Stimulated activated CD8-positive, alpha-beta memory T cell treated with anti-CD3 and anti-CD28 coated beads, Interleukin-4, amount 100 ng/mL, for 4 hours (primary cell): ENCODE measurements around the gene DNAH11.
"Not testable (repeated sequence)": the region's sequence is repeated elsewhere in the genome, so short reads cannot be mapped to it uniquely, and the experiment has no call there.

Source experiments
- DNase-seq, 2 donors: peaks; one replicate each; pipeline ENCODE4 v3.0.0-alpha.2; 2020; ENCODE audit warnings: low read depth in 2 of 2, low spot score in 1 of 2

Gene DNAH11, protein sequence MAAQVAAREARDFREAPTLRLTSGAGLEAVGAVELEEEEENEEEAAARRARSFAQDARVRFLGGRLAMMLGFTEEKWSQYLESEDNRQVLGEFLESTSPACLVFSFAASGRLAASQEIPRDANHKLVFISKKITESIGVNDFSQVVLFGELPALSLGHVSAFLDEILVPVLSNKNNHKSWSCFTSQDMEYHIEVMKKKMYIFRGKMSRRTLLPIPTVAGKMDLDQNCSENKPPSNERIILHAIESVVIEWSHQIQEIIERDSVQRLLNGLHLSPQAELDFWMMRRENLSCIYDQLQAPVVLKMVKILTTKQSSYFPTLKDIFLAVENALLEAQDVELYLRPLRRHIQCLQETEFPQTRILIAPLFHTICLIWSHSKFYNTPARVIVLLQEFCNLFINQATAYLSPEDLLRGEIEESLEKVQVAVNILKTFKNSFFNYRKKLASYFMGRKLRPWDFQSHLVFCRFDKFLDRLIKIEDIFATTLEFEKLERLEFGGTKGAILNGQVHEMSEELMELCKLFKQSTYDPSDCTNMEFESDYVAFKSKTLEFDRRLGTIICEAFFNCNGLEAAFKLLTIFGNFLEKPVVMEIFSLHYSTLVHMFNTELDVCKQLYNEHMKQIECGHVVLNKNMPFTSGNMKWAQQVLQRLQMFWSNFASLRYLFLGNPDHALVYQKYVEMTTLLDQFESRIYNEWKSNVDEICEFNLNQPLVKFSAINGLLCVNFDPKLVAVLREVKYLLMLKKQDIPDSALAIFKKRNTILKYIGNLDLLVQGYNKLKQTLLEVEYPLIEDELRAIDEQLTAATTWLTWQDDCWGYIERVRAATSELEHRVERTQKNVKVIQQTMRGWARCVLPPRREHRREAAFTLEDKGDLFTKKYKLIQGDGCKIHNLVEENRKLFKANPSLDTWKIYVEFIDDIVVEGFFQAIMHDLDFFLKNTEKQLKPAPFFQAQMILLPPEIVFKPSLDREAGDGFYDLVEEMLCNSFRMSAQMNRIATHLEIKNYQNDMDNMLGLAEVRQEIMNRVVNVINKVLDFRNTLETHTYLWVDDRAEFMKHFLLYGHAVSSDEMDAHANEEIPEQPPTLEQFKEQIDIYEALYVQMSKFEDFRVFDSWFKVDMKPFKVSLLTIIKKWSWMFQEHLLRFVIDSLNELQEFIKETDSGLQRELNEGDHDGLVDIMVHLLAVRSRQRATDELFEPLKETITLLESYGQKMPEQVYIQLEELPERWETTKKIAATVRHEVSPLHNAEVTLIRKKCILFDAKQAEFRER (N-terminal part only)

DNA sequence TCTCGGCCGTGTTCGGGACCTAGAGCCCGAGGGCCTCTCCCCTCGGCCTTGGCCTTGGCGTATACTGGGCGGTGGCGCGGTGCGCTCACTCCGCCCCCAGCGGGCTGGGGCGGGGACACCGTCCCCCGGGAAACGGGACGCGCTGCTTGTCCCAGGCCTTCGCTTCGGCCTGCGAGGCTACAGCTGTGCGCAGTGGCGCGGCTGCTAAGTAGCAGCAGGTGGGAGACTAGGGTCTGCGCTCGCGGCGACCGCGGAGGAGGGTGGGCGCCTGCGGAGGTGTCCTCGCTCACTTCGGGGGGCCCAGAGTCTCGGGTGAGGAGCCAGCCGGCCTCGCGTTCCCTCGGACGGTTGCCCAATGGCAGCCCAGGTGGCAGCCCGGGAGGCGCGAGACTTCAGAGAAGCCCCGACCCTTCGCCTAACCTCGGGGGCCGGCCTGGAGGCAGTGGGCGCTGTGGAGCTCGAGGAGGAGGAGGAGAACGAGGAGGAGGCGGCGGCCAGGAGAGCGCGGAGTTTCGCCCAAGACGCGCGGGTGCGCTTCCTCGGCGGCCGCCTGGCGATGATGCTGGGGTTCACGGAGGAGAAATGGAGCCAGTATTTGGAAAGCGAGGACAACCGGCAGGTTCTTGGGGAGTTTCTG is at the start of gene DNAH11:
DNAH11 (plus strand) TSS at position 149 of the 637 bp plus-strand sequence; CDS start at position 356, 207 bp downstream.
- no peak for DNase-seq

DNA sequence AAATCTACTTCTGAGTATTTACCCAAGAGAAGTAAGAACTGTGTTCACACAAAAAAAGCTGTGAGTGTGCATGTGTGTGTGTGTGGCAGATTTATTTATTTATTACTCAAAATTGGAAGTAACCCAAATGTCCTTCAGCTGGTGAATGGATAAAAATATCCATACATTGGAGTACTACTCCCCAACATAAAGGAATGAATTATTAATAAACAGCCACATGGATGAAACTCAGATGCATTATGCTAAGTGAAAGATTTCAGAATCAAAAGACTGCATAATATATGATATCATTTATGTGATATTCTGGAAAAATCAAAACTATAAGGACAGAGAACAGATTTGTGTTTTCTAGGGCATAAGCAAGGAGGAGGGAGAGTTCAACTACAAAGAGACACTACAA is 47.1 kb upstream of the DNAH11 start:
- no peak for DNase-seq

DNA sequence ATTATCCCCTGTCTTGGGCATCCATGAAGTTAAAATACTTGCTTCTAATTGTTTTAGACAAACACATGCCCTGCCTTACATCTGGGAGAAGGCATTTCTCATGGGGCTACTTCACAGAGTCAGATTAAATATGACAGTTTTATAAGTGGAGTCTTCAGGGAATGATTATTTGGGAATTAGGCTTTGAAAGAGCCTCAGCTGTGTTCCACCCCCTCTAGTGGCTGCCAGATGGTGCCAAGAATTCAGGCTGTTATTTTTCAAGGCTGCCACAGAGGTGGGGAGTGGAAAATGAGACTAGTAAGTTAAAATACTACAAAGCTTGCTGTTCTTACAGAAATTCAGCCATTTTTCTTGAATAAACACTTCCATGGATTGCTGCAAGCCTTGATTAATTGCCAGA is 45.8 kb upstream of the DNAH11 start:
- DNase-seq, result no peak

DNA sequence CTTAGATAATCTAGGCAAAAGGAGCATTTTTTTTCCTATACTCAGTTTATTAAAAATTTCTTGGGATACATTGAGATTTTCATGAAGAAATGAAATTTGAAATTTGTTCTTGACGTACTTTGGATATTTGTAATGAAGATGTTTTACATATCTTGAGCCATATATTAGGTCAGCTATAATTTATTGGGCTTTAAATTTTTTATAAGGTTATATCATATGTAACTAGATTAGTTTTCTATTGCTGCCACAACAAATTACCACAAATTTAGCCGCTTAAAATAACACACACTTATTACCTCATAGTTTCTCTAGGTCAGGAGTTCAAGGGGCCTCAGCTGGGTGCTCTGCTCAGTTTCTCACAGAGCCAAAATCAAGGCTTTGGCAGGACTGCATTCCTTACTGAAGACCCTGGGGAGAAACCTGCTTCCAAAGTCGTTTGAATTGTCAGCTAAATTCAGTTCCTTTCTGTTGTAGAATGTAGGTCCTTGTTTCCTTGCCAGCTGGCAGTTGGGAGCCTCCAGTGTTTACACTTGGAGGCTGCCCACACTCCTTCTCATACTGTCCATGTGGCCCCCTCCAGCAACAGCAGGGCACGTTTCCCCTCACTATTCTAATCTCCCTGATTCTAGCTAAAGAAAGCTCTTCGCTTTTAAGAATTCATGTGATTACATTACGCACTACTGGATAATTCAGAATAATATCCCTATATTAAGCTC is 42.6 kb upstream of the DNAH11 start:
- DNase-seq, result no peak

DNA sequence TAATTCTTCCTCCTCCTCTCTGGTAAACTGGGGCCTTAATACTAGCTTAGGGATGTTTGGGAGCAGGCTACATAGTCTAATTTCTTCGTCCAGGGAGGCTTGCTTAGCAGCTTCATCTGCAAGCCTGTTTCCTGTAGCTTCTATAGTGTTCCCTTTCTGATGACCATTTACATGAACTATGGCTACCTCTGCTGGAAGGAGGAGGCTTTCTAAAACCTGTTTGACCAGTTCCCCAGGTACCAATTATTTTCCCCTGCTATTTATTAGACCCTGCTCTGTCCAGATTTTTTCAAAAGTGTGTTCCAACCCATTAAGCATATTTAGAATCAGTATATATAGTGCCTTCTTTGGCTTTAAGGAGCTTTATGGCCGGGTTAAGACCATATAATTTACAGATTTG is 38.8 kb upstream of the DNAH11 start:
- no peak for DNase-seq

DNA sequence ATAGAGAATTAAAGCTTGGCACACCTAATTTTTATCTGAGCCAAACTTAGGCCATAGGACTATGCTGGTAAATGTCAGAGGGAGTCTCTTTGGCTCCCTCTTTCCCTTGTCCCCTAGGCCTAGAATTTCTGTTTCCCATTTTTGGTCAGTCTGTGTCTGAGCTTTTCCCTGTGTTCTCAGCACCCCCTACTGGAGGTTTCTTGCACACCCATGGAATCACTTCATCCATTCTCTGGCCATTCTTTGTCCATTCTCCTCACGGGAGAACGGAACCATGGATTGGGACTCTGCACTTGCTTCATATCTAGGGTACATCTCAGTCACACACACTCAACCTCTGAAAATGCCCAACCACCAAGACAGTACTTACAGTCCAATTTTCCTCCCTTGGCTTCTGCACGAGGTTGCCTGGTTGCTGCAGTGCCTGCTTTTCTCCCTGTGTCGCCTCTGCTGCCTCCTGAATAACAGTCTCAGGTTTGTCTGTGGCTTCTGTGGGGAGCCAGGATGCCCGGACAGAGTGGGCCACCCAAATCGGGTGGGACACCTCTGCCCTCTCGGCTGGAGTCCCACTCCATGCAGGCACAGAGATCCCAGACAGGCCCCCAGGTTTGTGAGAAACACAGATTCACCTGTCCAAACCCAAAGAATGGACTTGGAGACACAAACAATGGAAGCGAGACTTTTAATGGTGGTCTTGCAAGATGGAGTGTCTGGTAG is 35.1 kb upstream of the DNAH11 start:
- DNase-seq, result peak in 1 of 2 donors; percentile 3

DNA sequence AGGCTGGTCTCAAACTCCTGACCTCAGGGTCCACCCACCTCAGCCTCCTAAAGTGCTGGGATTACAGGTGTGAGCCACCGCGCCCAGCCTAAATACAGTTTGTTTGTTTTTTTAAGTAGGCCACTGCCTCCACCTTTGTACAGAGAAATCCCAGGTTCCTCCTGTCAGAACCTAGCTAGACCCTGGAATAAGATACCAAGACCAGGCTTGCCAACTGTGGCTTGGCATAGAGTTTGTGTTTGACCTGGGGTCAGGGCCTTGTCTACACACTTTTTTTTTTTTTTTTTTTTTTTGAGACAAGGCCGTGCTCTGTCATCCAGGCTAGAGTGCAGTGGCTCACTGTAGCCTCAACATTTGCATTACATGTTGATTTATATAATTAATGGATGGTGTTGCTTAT is 34.3 kb upstream of the DNAH11 start:
- no peak for DNase-seq

DNA sequence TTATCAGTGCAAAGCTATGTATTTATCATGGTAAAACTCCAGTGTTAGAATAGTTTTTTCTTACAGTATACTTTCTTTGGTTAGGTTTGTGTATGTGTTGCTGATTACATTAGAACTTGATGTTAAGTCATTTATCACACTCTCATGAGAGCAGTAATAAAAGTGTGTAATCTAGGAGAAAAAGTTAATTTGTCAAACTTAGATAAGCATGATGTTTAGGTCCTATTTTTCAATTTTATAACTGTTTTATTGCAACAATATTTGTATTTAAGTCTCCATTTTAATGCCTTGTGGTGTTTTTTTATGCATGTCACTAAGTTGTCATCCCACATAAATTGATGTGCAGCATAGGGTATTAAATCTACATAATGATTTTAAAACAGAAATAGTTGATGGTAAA is 28.8 kb upstream of the DNAH11 start:
- DNase-seq, result no peak

DNA sequence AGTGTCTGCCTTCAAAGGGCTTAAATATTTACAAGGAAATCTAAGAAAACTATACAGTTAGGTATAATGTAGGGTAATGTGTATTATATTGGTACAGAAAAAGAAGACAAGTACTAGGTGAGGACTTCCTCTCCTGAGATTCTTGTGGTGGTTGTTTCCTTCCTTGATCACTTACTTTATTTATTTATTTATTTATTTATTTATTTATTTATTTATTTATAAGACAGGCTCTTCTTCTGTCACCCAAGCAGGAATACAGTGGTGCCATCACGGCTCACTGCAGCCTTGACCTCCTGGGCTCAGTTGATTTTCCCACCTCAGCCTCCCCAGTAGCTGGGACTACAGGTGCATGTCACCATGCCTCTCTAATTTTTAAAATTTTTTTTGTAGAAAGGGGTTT is 18.2 kb upstream of the DNAH11 start:
- DNase-seq, result no peak

DNA sequence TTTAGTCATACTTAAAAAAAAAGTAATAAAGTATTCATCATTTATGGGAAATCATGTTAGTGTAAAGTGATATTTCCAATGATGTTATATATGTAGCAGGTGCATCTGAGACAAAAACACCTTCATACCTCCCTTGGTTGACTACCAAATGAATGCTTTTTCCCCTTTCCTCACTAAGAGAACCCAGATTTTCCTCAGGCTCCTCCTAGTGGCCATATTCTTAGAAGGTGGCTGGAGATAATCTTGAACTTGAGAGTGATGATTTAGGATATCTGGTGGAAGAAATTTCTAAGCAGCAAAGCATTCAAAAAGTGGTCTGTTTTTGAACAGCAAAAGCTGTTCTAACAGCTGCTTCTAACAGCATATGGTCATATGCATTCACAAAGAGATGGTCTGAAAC is 16.8 kb upstream of the DNAH11 start:
- DNase-seq, result no peak

DNA sequence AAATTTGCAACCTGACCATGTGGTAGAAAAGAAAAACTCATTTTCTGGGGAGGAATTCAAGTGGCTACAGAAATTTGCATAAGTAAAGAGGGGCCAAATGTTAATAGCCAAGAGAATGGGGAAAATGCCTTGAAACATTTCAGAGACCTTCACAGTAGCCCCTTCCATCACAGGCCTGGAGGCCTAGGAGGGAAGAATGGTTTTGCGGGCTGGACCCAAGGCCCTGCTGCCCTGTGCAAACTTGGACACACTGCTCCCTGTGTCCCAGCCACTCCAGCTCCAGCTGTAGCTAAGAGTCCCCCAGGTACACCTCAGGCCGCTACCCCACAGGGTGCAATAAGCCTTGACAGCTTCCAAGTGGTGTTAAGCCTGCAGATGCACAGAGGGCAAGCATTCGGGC is 16.4 kb upstream of the DNAH11 start:
- no peak for DNase-seq

DNA sequence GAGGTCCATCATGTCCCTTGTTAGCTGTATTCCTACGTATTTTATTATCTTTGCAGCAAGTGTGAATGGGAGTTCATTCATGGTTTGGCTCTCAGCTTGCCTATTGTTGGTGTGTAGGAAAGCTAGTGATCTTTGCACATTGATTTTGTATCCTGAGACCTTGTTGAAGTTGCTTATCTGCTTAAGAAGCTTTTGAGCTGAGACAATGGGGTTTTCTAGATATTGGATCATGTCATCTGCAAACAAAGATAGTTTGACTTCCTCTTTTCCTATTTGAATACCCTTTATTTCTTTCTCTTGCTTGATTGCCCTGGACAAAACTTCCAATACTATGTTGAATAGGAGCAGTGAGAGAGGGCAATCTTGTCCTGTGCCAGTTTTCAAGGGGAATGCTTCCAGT is 10.4 kb upstream of the DNAH11 start:
- not testable (repeated sequence) for DNase-seq

DNA sequence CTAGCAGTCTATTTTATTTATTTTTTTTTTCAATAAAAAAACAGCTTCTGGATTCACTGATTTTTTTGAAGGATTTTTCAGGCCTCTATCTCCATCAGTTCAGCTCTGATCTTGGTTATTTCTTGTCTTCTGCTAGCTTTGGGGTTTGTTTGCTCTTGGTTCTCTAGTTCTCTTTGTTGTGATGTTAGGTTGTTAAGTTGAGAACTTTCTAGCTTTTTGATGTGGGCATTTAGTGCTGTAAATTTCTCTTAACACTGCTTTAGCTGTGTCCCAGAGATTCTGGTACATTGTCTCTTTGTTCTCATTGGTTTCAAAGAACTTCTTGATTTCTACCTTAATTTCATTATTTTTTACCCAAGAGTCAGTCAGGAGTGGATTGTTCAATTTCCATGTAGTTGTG is 9.2 kb upstream of the DNAH11 start:
- DNase-seq, result not testable (repeated sequence)

DNA sequence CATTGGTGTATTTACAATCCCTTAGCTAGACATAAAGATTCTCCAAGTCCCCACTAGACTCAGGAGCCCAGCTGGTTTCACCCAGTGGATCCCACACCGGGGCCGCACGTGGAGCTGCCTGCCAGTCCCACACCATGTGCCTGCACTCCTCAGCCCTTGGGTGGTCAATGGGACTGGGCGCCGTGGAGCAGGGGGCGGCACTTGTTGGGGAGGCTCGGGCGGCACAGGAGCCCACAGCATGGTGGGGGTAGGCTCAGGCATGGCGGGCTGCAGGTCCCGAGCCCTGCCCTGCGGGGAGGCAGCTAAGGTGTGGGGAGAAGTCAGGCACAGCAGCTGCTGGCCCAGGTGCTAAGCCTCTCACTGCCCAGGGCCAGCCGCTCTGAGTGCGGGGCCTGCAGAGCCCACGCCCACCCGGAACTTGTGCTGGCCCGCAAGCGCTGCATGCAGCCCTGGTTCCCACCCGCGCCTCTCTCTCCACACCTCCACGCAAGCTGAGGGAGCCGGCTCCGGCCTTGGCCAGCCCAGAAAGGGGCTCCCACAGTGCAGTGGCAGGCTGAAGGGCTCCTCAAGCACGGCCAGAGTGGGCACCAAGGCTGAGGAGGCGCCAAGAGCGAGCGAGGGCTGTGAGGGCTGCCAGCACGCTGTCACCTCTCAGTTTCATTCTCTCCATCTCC is 6.3 kb upstream of the DNAH11 start:
- DNase-seq, result not testable (repeated sequence)

DNA sequence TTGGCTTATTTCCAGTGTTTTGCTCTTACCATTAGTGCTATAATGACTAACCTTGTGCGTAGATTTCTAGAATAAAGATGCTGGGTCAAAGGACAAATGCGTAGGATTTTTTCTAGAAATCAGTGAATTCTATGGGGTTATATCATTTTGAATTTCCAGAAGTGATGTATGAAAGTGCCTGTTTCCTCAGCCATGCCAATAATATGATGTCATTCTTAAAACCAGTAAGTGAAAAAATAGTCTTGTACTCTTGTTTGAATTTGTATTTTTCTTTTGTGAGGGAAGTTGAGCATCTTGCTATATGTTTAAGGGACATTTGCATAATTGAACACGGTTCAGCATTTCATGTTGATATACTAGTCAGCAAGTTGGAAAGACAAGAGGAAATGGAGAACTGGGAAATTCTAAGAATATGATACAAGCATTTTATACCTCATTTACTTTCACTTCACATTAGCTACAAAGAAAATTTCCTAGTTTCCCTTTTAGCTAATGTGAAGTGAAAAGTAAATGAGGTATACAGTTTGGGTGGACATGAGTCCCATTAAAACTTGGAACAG is 3.8 kb upstream of the DNAH11 start:
- no peak for DNase-seq

DNA sequence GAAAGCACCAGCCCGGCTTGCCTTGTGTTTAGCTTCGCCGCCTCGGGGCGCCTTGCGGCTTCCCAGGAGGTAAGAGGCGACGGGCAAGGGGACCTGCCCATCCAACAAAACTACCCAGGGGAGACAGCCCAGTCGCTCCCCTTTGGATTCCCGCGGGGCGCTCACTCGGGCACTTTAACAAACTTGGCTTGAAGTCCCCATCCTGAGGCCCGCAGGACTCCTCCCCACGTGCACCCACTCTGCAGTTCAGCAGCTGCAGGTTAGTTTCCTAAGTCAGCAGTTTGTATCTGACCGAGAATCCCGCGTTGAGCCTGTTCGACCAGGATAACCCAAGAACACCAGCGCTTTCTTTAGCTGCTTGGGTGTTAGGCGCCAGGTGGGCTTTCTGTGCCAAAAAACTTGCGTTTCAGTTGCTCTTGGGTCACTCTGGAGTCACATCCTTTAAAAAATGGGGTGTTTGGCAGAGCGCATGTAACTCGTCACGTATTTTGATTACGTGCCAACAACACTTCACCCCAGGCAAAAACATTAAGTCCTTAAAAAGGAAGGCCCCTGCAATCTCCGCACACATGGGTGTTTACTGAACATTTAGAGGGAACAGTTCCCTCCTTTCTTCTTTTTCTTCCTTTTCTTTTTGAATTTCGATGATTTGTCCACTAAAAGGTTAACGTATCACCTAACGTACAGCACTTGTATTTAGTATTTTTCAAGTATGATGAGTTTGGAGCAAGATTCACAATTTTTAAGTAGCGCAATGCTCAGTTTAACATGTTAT is 876 bp downstream of the DNAH11 start:
- no peak for DNase-seq

DNA sequence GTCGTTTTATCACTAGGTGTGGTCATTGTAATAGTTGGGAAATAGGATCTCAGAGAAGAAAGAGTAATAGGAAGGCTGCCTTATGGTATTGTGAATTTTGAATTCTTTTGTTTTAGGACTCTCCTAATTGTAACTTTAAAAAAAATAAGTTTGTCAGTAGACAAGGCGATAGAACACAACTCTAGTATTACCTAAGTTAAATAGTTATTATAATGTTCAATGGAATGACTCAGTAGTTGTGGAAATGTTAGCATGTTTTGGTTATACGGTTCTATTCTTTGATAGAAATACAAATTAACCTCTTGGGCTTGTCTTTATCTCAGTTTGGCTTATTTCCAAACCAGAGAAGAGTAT is 1.4 kb downstream of the DNAH11 start:
- DNase-seq, result no peak

DNA sequence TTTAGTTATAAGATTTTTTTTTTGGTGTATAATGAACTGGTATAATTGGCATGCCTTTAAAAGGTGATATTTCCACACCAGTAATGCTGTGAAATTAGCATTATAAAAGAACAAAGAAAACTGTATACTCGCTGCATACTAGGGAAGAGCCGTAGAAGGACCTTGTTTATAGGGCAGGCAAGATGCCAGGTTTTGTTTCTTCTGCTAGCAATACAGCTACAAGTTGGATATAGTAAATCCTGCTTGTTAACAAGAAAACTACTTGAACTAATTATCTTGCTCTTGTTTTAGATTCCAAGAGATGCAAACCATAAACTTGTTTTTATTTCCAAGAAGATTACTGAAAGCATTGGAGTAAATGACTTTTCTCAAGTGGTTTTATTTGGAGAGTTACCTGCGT is 1.9 kb downstream of the DNAH11 start:
- DNase-seq, result no peak
